Measurements from ENCODE around the gene PTPN20. TPM values are rescaled to one million over a fixed set of nuclear protein-coding genes. Genes with fewer than 3 reads are reported as not detected.
A peak's percentile ranks its signal among the peaks of the same experiment; 100 is the strongest.

PTPN20 gene
- total and polyA plus RNA-seq, 8 donors = 3.2 to 7.1 (median 4.2) TPM

DNA sequence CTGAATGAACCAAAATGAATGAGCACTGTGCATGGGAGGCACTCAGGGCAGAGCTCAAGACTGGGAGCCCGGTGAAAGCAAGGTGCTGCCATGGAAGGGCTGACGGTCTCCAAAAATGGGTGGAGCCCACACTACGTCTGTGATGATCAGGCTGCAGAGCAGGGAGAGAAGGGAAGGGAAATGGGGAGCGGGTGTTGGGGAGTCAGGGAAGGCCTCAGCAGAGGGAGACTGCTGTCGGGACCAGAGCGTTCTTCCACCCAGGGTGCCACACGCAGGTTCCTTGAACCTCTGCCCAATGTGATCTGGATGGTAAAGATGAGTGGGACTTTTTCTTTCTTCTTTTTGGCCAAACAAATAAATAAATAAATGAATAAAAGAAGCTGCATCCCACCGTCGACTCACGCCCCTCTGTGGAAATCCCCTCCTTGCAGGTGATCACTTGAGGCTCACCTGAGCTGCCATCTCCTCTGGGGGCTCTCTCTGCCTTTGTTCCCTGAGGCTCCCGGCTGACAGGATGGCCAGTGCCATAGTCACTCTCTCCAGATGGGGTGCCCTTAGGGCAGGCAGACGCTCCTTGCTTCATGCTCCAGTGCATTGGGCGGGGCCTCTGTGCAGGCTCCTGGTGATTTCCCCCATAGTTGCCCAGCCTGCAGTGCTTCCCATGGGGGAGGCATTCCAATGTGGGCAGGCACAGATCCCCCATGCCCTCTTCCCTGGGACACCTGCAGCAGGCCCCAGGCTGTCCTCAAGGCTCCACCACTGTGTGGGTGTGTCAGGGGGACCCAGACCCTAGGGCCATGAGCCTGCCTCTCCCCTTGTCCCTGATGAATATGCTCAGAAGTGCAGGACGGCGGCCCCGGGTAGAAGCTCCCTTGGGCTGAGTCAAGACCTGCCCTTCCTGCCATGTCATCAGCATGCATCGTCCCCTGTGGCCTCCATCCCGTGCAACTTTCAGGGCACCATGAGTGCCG is 131.8 kb downstream of the PTPN20 start:
- DNase-seq (peak in 1 of 4 donors; percentile 28), ATAC-seq (no peak)
- Histone ChIP-seq H3K4me3 (no peak overlapping the region), H3K27me3 (no peaks in the 10 kb centered on the region), H3K4me1 (peaks cover 0 to 3% of the 10 kb centered on the region in 2 donors), H3K36me3 (no peaks in the 10 kb centered on the region), H3K27ac (no peak overlapping the region), H3K9me3 (no peaks in the 10 kb centered on the region)
- TF ChIP-seq CTCF (IDR thresholded peaks at IDR 0.05) = no peak
- intact Hi-C loops (cut with DNase I) = loop anchor here in 1 of 2 donors (10.0 kb wide), 1 partner anchor 272 kb away; no protein-coding TSS in a partner anchor

- DNase-seq = peak in 1 of 4 donors; percentile 26
- no peak overlapping the region for H3K4me3 ChIP-seq
- no peak for TF ChIP-seq CTCF (IDR thresholded peaks at IDR 0.05)
- ATAC-seq = no peak
- no peaks in the 10 kb centered on the region for H3K36me3 ChIP-seq
- no peak overlapping the region for H3K27ac ChIP-seq
- intact Hi-C loops (cut with DNase I) = loop anchor here in 1 of 2 donors (10.0 kb wide), 1 partner anchor 271 kb away; no protein-coding TSS in a partner anchor
- H3K27me3 ChIP-seq = no peaks in the 10 kb centered on the region
- H3K4me1 ChIP-seq = peaks cover 0 to 6% of the 10 kb centered on the region in 2 donors
- no peaks in the 10 kb centered on the region for H3K9me3 ChIP-seq
Observed at GRCh38 chr10:47043928-47044538, 132.8 kb downstream of the PTPN20 start.

- H3K27me3 ChIP-seq = no peaks in the 10 kb centered on the region
- H3K9me3 ChIP-seq = no peaks in the 10 kb centered on the region
- no peak for ATAC-seq
- H3K4me1 ChIP-seq = peaks cover 0 to 6% of the 10 kb centered on the region in 2 donors
- H3K27ac ChIP-seq = no peak overlapping the region
- H3K4me3 ChIP-seq = no peak overlapping the region
- no peak for TF ChIP-seq CTCF (IDR thresholded peaks at IDR 0.05)
- no peaks in the 10 kb centered on the region for H3K36me3 ChIP-seq
- intact Hi-C loops (cut with DNase I) = loop anchor here in 1 of 2 donors (10.0 kb wide), 1 partner anchor 270 kb away; no protein-coding TSS in a partner anchor
- DNase-seq = peak in 2 of 4 donors; percentile 33 to 68
Observed at GRCh38 chr10:47044741-47045140, 133.5 kb downstream of the PTPN20 start.

DNA sequence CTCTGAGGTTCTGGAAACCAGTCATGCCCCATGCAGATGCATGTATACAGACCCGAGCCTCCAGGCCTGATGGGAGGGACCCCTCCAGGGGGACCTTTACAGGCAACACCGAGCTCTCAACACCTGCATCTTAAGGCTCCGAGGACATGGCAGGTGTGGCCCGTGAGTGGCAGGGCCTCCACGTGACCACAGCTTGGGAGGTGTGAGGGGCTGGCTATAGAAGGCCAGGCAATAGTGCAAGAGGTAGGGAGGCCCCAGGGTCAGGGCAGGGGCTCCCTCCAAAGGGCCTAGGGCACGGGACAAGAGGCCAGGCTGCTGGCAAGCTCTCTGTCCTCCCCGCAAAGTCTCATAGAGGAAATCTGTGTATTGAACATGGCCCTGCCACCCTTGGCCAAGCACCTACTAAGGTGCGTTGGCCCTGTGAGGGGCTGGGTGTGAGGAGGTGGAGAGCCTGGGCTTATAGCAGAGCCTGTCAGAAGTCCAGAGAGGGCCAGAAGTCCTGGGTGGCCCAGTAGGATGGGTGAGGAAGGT is 134.2 kb downstream of the PTPN20 start:
- H3K9me3 ChIP-seq = no peaks in the 10 kb centered on the region
- TF ChIP-seq CTCF (IDR thresholded peaks at IDR 0.05) = no peak
- H3K4me3 ChIP-seq = no peak overlapping the region
- H3K36me3 ChIP-seq = no peaks in the 10 kb centered on the region
- H3K27me3 ChIP-seq = no peaks in the 10 kb centered on the region
- H3K27ac ChIP-seq = no peak overlapping the region
- intact Hi-C loops (cut with DNase I) = loop anchor here in 1 of 2 donors (10.0 kb wide), 1 partner anchor 269 kb away; no protein-coding TSS in a partner anchor
- peaks cover 0 to 6% of the 10 kb centered on the region in 2 donors for H3K4me1 ChIP-seq
- peak in 2 of 4 donors; percentile 19 to 63 for DNase-seq
- no peak for ATAC-seq
